Measurements from ENCODE around the gene PGA5.
"Not testable (repeated sequence)": the region's sequence is repeated elsewhere in the genome, so short reads cannot be mapped to it uniquely, and the experiment has no call there.

DNA sequence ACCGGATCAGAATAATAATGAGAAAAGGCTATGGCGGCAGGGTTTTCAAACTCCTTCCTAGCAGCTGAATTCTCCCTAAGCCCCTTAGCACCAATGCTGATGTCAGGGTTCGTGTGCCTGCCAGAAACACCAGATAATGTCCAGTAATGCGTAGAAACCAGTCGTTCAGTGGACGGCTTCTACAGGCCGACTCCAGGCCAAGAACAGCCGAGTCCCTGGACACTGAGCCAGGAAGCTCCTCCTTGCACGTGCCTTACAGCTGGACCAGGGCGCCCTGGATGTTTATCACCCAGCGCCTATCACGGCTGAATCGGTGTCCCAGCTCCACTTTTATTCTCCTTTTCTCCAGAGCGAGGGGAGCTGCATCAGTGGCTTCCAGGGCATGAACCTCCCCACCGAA lies 9.9 kb upstream of the PGA5 start:
- TF ChIP-seq, protein P1, sequence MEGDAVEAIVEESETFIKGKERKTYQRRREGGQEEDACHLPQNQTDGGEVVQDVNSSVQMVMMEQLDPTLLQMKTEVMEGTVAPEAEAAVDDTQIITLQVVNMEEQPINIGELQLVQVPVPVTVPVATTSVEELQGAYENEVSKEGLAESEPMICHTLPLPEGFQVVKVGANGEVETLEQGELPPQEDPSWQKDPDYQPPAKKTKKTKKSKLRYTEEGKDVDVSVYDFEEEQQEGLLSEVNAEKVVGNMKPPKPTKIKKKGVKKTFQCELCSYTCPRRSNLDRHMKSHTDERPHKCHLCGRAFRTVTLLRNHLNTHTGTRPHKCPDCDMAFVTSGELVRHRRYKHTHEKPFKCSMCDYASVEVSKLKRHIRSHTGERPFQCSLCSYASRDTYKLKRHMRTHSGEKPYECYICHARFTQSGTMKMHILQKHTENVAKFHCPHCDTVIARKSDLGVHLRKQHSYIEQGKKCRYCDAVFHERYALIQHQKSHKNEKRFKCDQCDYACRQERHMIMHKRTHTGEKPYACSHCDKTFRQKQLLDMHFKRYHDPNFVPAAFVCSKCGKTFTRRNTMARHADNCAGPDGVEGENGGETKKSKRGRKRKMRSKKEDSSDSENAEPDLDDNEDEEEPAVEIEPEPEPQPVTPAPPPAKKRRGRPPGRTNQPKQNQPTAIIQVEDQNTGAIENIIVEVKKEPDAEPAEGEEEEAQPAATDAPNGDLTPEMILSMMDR (IDR thresholded peaks at IDR 0.05) = not testable (repeated sequence)
- not testable (repeated sequence) for TF ChIP-seq POLR2A (IDR thresholded peaks at IDR 0.05)

All from esophagus squamous epithelium (tissue), 4 donors.